HL-60 (cell line): ENCODE results near the gene ANAPC15.

Experiments
- DNase-seq, 2 experiments: peaks; one replicate each; pipeline ENCODE4 v3.0.0-alpha.2; 2010 to 2020; ENCODE audit warnings: low read depth in 1 of 2, low spot score in 1 of 2
- H3K27ac ChIP-seq: fragments of 250-450 bp; sonication (Bioruptor Pico); replicated peaks from 2 replicates; pipeline ENCODE4 v1.5.1; 2020; ENCODE audit warnings: mild to moderate bottlenecking, moderate library complexity
- H3K27me3 ChIP-seq: fragments of 250-450 bp; sonication (Bioruptor Pico); 2 replicates; pipeline ENCODE4 v1.5.1; 2021; ENCODE audit warnings: mild to moderate bottlenecking, moderate library complexity; ENCODE audit not compliant: insufficient read depth, poor library complexity, severe bottlenecking
- H3K4me3 ChIP-seq: replicated peaks from 2 replicates; pipeline ENCODE4 v1.5.1; 2011; ENCODE audit warnings: mild to moderate bottlenecking, control low read depth, low read length; ENCODE audit not compliant: insufficient read depth
- CTCF ChIP-seq: IDR thresholded peaks from one replicate; pipeline ENCODE4 v1.5.1; 2011; ENCODE audit warnings: low read length, control low read depth, inconsistent platforms; ENCODE audit not compliant: insufficient read depth
- GABPA ChIP-seq: IDR thresholded peaks from 2 replicates; pipeline ENCODE4 v1.6.1; 2012; ENCODE audit warnings: low read depth
- POLR2AphosphoS5 ChIP-seq: IDR thresholded peaks from 2 replicates; pipeline ENCODE4 v1.6.1; 2012; ENCODE audit warnings: low read depth
- REST ChIP-seq: IDR thresholded peaks from 2 replicates; pipeline ENCODE4 v1.6.1; 2012; ENCODE audit warnings: low read depth; ENCODE audit not compliant: insufficient replicate concordance
- SPI1 ChIP-seq: IDR thresholded peaks from 2 replicates; pipeline ENCODE4 v1.6.1; 2012; ENCODE audit warnings: low read depth, mild to moderate bottlenecking, borderline replicate concordance

The ANAPC15 gene

GRCh38 chr11:72124046-72124445 is 11.6 kb upstream of the ANAPC15 start:
- DNase-seq: no peak
- H3K4me3 ChIP-seq: no peak overlapping the region
- H3K27me3 ChIP-seq: no peaks in the 10 kb centered on the region
- TF ChIP-seq CTCF: no peak
- TF ChIP-seq GABPA: no peak
- TF ChIP-seq POLR2AphosphoS5: no peak
- TF ChIP-seq REST: no peak
- no peak for TF ChIP-seq SPI1
- H3K27ac ChIP-seq: no peak overlapping the region

GRCh38 chr11:72123117-72123653 is 10.7 kb upstream of the ANAPC15 start:
- Histone ChIP-seq H3K4me3 (no peak overlapping the region), H3K27ac (no peak overlapping the region), H3K27me3 (no peaks in the 10 kb centered on the region)
- no peak for TF ChIP-seq GABPA
- no peak for TF ChIP-seq POLR2AphosphoS5
- TF ChIP-seq SPI1: no peak
- TF ChIP-seq CTCF: no peak
- TF ChIP-seq REST: no peak
- no peak for DNase-seq

- Histone ChIP-seq H3K4me3 (no peak overlapping the region), H3K27me3 (no peaks in the 10 kb centered on the region), H3K27ac (no peak overlapping the region)
- DNase-seq: no peak
- TF ChIP-seq GABPA: no peak
- no peak for TF ChIP-seq CTCF
- TF ChIP-seq SPI1: no peak
- TF ChIP-seq REST: no peak
- TF ChIP-seq POLR2AphosphoS5: no peak
Observed at GRCh38 chr11:72122607-72123006, 10.1 kb upstream of the ANAPC15 start.
